Neural progenitor cell (in vitro differentiated cells): ENCODE results near the gene MMRN2. TPM values are rescaled to one million over a fixed set of nuclear protein-coding genes. Genes with fewer than 3 reads are reported as not detected.

ENCODE experiments used
- DNase-seq: peaks from one replicate; pipeline ENCODE4 v3.0.0-alpha.2; 2016; ENCODE audit warnings: low spot score
- H2AFZ ChIP-seq: fragments of 200-600 bp; sonication (generic); replicated peaks from 2 replicates; pipeline ENCODE4 v1.6.1; 2016; ENCODE audit warnings: antibody characterized with exemption
- H3F3A ChIP-seq: fragments of 200-600 bp; sonication (generic); 2 replicates; pipeline ENCODE4 v1.6.1; 2016; ENCODE audit warnings: antibody characterized with exemption, low read depth
- H3K27ac ChIP-seq: fragments of 200-600 bp; sonication (generic); 2 replicates; pipeline ENCODE4 v1.5.1; 2016; ENCODE audit warnings: mild to moderate bottlenecking
- H3K27me3 ChIP-seq: fragments of 200-600 bp; sonication (generic); 2 replicates; pipeline ENCODE4 v1.6.1; 2016; ENCODE audit warnings: mild to moderate bottlenecking, moderate library complexity
- H3K36me3 ChIP-seq: fragments of 200-600 bp; sonication (generic); 2 replicates; pipeline ENCODE4 v1.5.1; 2016
- H3K4me1 ChIP-seq: fragments of 200-600 bp; sonication (generic); 2 replicates; pipeline ENCODE4 v1.6.1; 2016; ENCODE audit warnings: mixed run types
- H3K4me2 ChIP-seq: fragments of 200-600 bp; sonication (generic); 2 replicates; pipeline ENCODE4 v1.6.1; 2016
- H3K4me3 ChIP-seq: fragments of 200-600 bp; sonication (generic); 2 replicates; pipeline ENCODE4 v1.5.1; 2016
- H3K79me2 ChIP-seq: fragments of 200-600 bp; sonication (generic); 2 replicates; pipeline ENCODE4 v1.6.1; 2016; ENCODE audit warnings: low read depth
- H3K9ac ChIP-seq: fragments of 200-600 bp; sonication (generic); 2 replicates; pipeline ENCODE4 v1.6.1; 2016
- H3K9me3 ChIP-seq: fragments of 200-600 bp; sonication (generic); 2 replicates; pipeline ENCODE4 v1.5.1; 2016; ENCODE audit warnings: low read depth
- H4K20me1 ChIP-seq: fragments of 200-600 bp; sonication (generic); 2 replicates; pipeline ENCODE4 v1.6.1; 2016; ENCODE audit warnings: low read depth
- H3K27ac Mint-ChIP-seq: 3 replicates; pipeline ENCODE4 v1.8.0; 2021; ENCODE audit warnings: mixed read lengths
- H3K27me3 Mint-ChIP-seq: 2 replicates; pipeline ENCODE4 v1.8.0; 2022; ENCODE audit warnings: low read depth, mild to moderate bottlenecking, inconsistent platforms, moderate library complexity, mixed read lengths; ENCODE audit not compliant: insufficient read depth
- H3K36me3 Mint-ChIP-seq: 3 replicates; pipeline ENCODE4 v1.8.0; 2021; ENCODE audit warnings: mixed read lengths
- H3K4me1 Mint-ChIP-seq: 3 replicates; pipeline ENCODE4 v1.8.0; 2021; ENCODE audit warnings: mixed read lengths
- H3K4me3 Mint-ChIP-seq: 3 replicates; pipeline ENCODE4 v1.8.0; 2021; ENCODE audit warnings: mild to moderate bottlenecking, moderate library complexity, mixed read lengths
- H3K9me3 Mint-ChIP-seq: 3 replicates; pipeline ENCODE4 v1.8.0; 2020; ENCODE audit warnings: mixed read lengths
- EZH2 ChIP-seq: fragments of 200-600 bp; sonication (generic); IDR thresholded peaks from 2 replicates; pipeline ENCODE4 v1.6.1; 2017; ENCODE audit warnings: antibody characterized with exemption, mild to moderate bottlenecking, moderate library complexity
- EZH2phosphoT487 ChIP-seq: fragments of 200-600 bp; sonication (generic); IDR thresholded peaks from 2 replicates; pipeline ENCODE4 v1.6.1; 2017; ENCODE audit warnings: antibody characterized with exemption
- total RNA-seq: library from RNA; depleted of rRNA; stranded (reverse); fragments of >200 nt; gene quantifications from 2 replicates; pipeline ENCODE4 v1.2.3, GENCODE V29; 2015; ENCODE audit warnings: low replicate concordance
- TF ChIP-seq, protein P1 (sequence below): fragments of 200-600 bp; sonication (generic); IDR thresholded peaks from 2 replicates; pipeline ENCODE4 v1.5.1; 2017; ENCODE audit warnings: antibody characterized with exemption, mild to moderate bottlenecking

The MMRN2 gene
- total RNA-seq, 1 donor from 2014 or later, result 0.28 TPM

DNA sequence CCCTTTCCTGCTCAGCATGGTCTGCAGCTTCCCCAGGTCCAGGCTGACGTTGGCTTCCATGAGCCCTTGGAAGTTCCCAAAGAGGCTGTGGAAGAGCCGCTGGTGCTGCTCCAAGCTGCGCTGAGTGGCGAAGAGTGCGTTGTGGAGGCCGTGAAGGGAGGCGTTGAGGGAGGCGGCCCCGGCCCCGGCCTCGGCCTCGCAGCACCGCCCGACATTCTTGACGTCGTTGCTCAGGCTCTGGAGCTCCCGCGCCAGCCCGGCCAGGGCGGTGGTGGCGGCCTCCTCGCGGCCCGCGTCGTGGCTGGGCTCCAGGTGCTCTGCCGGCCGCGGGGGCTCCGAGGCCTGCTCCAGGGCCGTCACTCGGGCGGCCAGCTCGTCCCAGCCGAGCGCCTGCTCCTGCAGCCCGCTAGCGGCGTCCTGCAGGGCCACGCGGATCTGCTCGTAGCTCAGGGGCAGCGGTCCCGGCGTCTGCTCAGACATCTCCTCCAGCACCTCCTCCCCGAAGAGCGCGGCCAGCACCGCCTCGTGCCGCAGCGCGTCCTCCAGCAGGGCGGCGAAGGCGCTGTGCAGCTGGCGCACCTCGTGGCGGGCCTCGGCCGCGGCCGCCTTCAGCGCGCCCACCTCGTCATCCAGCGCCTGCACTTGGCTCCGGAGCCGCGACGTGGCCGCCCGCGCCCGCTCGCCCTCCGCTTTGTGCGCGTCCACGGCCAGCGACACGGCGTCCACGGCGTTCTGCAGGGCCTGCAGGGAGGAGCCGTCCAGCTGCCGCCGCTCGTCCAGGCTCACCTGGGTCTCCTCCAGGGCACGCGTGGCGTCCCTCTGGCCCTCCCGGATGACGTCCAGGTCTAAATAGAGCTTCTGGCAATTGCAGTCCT lies 14.7 kb downstream of the MMRN2 start:
- no peaks in the 10 kb centered on the region for H3K79me2 ChIP-seq
- Mint-ChIP-seq H3K27me3 (peaks cover 8% of the 10 kb centered on the region), H3K27ac (no peak overlapping the region), H3K4me1 (peaks cover 8% of the 10 kb centered on the region), H3K36me3 (no peaks in the 10 kb centered on the region), H3K9me3 (no peaks in the 10 kb centered on the region), H3K4me3 (no peak overlapping the region)
- no peaks in the 10 kb centered on the region for H4K20me1 ChIP-seq
- no peak overlapping the region for H3K4me3 ChIP-seq
- no peak overlapping the region for H3K27ac ChIP-seq
- no peak overlapping the region for H3K9ac ChIP-seq
- H3K9me3 ChIP-seq, result no peaks in the 10 kb centered on the region
- H3F3A ChIP-seq, result no peaks in the 10 kb centered on the region
- H3K27me3 ChIP-seq, result no peaks in the 10 kb centered on the region
- peaks cover 4% of the 10 kb centered on the region for H3K4me1 ChIP-seq
- DNase-seq, result no peak
- no peaks in the 10 kb centered on the region for H3K36me3 ChIP-seq
- no peak overlapping the region for H3K4me2 ChIP-seq
- no peak overlapping the region for H2AFZ ChIP-seq
- TF ChIP-seq, protein P1, sequence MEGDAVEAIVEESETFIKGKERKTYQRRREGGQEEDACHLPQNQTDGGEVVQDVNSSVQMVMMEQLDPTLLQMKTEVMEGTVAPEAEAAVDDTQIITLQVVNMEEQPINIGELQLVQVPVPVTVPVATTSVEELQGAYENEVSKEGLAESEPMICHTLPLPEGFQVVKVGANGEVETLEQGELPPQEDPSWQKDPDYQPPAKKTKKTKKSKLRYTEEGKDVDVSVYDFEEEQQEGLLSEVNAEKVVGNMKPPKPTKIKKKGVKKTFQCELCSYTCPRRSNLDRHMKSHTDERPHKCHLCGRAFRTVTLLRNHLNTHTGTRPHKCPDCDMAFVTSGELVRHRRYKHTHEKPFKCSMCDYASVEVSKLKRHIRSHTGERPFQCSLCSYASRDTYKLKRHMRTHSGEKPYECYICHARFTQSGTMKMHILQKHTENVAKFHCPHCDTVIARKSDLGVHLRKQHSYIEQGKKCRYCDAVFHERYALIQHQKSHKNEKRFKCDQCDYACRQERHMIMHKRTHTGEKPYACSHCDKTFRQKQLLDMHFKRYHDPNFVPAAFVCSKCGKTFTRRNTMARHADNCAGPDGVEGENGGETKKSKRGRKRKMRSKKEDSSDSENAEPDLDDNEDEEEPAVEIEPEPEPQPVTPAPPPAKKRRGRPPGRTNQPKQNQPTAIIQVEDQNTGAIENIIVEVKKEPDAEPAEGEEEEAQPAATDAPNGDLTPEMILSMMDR, result no peak
- TF ChIP-seq EZH2phosphoT487 (no peak), EZH2 (no peak)

DNA sequence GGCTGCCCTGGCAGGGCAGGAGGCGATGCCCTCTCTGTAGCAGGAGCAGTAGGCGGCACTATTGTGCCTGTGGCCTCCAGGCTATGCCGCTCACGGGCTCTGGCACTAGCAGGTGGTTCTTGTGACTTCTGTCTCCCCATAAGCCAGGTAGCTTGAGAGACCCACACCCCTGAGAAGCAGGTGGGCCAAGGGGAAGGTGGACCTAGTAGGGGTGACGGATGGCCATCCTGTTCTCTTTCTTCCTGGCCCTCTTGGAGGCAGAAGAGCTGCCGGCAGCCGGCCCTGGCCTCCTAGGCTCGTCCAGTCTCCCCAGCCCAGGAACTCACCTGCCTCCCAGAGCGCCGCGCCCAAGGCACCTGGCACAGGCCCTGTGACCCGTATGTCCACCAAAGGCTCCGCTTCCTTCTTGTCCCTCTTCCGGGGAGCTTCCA lies 15.4 kb downstream of the MMRN2 start:
- Histone ChIP-seq H3K4me1 (peaks cover 4% of the 10 kb centered on the region), H3K27me3 (no peaks in the 10 kb centered on the region), H3K4me3 (no peak overlapping the region), H4K20me1 (no peaks in the 10 kb centered on the region), H3K79me2 (no peaks in the 10 kb centered on the region), H3F3A (no peaks in the 10 kb centered on the region), H3K9me3 (no peaks in the 10 kb centered on the region), H3K9ac (no peak overlapping the region), H2AFZ (no peak overlapping the region), H3K36me3 (no peaks in the 10 kb centered on the region), H3K27ac (no peak overlapping the region), H3K4me2 (no peak overlapping the region)
- Mint-ChIP-seq H3K27me3 (peaks cover 11% of the 10 kb centered on the region), H3K9me3 (no peaks in the 10 kb centered on the region), H3K36me3 (no peaks in the 10 kb centered on the region), H3K27ac (no peak overlapping the region), H3K4me3 (no peak overlapping the region), H3K4me1 (peaks cover 8% of the 10 kb centered on the region)
- DNase-seq, result no peak
- TF ChIP-seq EZH2 (no peak), EZH2phosphoT487 (no peak)
- TF ChIP-seq, protein P1, result no peak

DNA sequence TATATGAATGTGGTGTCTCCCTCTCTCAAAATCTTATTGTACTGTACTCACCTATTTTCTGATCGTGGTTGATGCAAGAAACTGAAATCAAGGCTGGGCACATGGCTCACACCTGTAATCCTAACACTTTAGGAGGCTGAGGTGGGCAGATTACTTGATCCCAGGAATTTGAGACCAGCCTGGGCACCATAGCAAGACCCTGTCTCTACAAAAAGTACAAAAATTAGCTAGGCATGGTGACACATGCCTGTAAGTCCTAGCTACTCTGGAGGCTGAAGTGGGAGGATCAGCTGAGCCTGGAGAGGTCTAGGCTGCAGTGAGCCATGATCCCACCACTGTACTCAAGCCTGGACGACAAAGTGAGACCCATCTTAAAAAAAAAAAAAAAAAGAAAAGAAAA lies 16.0 kb downstream of the MMRN2 start:
- Histone ChIP-seq H3K4me2 (no peak overlapping the region), H2AFZ (no peak overlapping the region), H3K36me3 (no peaks in the 10 kb centered on the region), H3K9me3 (no peaks in the 10 kb centered on the region), H3K9ac (no peak overlapping the region), H3K4me1 (peaks cover 4% of the 10 kb centered on the region), H4K20me1 (no peaks in the 10 kb centered on the region), H3K27ac (no peak overlapping the region), H3K4me3 (no peak overlapping the region), H3F3A (no peaks in the 10 kb centered on the region), H3K79me2 (no peaks in the 10 kb centered on the region), H3K27me3 (no peaks in the 10 kb centered on the region)
- peaks cover 6% of the 10 kb centered on the region for H3K27me3 Mint-ChIP-seq
- TF ChIP-seq EZH2 (no peak), EZH2phosphoT487 (no peak)
- TF ChIP-seq, protein P1, result no peak
- H3K27ac Mint-ChIP-seq, result no peak overlapping the region
- H3K4me1 Mint-ChIP-seq, result peaks cover 8% of the 10 kb centered on the region
- H3K9me3 Mint-ChIP-seq, result no peaks in the 10 kb centered on the region
- no peaks in the 10 kb centered on the region for H3K36me3 Mint-ChIP-seq
- no peak for DNase-seq
- no peak overlapping the region for H3K4me3 Mint-ChIP-seq
